Fibroblast of skin of left biceps (primary cell): ENCODE results near the gene SLC25A10.

Experiments used
- DNase-seq, 2 experiments: peaks; one replicate each; pipeline ENCODE4 v3.0.0-alpha.2; 2013; ENCODE audit warnings: low read depth in 2 of 2

Gene SLC25A10

DNA sequence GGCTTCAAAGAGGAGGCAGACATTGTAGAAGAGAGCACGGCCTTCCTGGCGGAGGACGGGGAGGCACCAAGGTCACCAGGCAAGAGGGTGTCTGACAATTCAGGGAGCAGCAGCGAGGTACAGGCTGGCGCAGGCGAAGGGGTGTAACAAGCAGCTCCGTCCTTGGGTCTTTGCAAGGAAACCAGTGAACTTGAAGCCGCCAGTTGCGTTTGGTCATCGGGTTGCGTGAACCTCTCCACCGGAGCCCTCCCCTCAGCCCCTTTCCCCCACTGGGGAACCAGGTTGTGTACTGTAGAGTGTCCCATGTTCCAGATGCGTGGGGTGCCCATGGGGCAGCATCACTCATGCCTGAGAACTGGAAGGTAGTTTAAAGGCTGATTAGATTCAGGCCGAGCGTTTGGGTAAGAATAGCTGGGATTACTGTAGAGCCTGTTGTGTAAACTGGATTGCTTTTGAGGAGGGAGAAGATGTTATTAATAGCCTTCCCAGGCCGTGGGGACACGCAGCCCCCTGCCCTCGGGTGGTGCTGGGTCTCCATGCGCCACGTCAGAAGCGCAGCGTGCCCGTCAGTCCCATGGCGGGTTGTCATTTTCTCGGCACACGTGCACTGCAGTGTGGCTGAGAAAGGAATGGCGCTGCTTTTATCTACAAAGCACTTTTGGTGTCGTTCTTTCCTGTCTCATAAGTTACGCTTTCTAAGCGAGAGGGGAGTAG, 6.4 kb upstream of the SLC25A10 start:
- no peak for DNase-seq

DNA sequence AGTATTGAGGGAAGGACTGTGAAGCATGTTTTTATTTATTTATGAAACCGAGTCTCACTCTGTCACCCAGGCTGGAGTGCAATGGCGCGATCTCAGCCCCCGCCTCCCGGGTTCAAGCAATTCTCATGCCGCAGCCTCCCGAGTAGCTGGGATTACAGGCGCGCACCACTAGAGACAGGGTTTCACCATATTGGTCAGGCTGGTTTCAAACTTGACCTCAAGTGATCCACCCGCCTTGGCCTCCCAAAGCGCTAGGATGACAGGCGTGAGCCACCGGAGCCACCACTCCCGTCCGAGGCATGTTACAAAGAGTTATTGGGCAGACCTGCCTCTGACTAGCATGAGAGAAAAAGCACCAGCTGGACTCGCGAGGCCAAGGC, 5.9 kb upstream of the SLC25A10 start:
- no peak for DNase-seq

DNA sequence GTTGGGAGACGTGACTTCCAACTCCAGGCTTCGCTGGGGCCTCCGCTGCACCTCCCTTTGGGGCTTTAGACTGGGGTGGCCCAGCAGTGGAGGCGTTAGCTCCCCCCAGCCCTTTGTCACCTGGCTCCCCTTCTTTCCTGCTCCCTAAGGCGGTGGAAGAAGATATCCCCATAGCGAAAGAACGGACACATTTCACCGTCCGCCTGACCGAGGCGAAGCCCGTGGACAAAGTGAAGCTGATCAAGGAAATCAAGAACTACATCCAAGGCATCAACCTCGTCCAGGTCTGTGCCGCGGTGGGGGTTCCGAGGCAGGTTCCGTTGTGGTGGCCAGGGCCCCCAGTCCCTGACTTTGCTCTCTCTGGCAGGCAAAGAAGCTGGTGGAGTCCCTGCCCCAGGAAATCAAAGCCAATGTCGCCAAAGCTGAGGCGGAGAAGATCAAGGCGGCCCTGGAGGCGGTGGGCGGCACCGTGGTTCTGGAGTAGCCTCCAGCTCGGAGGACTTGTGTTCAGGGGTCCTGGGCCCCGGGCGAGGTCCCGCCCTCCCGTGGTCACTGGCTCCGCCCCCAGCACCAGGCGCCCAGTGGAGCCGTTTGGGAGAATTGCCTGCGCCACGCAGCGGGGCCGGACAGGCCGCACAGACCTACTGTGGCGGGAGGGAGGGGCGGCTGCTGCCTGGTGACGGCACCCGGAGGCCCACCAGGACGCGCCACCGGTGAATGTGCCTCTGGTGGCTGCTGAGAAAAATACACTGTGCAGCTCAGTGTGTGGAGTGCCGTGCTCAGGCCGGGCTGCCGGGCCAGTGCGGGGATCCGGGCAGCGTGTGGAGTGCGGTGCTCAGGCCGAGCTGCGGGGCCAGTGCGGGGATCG, 5.1 kb upstream of the SLC25A10 start:
- DNase-seq, result no peak

DNA sequence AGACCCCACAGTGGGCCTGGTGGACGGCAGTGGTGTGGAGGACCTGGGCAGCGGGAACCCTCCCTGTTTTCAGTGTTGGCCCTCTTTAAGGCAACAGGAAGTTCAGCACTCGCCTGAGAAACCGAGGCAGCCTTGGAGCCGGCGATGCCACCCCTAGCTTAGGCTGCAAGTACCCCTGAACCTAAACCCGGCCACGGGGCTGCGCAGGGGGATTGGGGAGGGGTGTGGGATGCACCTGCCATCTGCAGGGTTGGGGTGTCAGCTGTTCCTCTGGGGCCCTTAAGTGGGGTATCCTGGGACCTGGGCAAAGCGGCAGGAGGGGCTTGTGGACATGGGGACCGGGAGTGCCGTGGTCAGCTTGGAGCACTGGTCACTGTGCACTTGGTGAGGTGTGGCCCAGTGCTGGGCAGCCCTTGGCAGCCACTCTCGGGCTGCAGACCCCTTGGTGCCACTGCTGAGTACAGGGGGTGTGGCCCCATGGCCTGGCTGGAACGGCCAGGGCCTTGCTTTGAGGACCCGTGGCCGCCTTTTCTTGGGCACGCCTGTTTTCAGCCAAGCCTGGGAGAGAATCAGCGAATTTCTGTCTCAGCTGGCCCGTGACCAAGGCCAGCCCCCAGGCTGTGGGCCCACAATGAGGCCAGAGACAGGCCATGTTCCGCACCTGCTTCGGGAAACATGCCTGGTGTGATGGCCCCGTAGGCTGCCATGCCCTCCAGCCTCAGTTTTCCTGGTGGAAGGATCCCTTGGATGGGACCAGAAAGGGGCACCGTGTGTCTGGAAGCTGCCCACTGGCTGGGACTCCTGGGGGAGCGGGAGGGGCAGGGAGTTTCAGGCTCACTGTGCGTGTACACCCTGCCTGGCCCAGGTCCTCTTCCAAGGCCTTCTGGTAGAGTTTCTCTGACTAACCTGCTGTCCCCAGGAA, 4.1 kb upstream of the SLC25A10 start:
- no peak for DNase-seq

DNA sequence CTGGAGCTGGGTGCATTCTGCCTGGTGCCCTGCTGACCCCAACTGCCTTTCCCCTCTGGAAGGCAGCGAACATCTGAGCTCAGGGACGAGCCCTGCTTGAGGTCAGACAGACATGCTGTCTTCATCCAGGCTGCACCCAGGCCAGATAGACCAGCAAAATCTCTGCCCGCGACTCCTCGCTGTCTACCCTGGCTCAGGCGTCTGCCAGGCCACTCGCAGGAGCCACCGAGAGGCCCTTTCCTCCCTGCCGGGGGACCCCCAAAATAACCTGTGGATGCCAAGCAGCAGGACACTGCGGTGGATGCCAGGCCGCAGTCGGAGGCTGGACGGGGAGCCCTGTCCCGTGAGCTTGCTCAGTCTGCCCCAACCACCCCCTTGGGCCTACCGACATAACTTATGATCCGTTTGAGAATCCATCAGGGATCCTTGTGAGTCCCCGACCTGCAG, 3.3 kb upstream of the SLC25A10 start:
- DNase-seq, result no peak

DNA sequence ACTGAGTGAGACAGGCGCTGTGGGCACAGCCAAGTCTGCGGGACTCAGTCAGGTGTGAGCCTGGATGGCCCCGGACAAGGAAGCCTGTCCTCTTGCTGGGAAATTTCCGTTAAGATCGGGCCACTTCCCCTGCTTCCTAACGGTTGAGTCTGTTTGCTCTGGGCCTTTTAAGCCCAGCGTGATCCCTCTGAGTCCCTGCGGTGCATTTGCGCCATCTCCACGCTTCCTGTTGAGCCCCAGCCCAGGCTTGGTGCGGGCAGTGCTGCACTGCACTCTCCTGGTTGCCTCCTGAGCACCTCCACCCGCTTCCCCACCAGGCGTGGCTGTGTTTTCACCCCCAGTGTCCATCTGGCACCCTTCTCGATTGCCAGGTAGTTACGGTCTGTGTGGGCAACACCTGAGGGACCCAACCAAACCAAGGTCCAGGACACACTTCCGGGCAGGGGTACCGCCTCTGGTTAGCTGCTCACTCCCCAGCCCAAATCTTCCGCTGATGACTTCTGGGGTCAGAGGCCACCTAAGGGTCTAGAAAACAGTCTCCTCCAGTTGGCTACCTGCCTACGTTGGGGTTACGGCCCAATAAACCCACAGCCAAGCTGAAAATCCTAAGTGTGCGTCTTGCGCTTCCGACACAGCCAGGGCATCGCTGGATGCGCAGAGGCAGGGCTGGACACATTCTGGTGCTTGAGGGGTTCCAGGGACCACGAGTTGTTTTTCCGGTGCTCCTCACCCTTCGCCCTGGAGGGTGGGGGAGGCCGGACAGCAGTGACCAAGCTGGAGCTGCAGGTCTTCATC, 1.4 kb upstream of the SLC25A10 start:
- DNase-seq, result no peak

DNA sequence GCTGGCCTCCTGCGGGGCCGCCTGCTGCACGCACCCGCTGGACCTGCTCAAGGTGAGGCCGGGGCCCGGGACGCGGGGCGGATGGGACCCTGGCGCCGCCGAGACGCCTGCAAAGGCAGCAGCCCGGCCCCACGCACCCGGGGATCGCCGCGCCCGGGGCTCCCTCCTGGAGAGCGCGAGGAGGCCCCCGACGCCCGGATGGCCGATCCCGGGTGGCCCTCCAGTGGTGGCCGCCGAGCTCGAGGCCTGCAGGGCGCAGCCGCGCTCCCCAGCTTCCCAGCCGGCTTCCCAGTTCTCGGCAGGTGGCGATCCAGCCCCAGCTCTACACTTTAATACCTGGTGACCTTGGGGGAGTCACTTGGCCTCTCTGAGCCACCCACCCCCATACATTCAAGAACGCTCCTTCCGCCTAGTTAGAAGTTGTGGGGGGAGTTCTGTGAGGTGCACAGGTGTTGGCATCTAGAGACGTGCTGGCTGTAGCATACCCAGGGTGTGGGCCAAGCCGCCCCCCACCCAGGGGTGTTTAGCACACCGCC, 452 bp downstream of the SLC25A10 start:
- no peak for DNase-seq

DNA sequence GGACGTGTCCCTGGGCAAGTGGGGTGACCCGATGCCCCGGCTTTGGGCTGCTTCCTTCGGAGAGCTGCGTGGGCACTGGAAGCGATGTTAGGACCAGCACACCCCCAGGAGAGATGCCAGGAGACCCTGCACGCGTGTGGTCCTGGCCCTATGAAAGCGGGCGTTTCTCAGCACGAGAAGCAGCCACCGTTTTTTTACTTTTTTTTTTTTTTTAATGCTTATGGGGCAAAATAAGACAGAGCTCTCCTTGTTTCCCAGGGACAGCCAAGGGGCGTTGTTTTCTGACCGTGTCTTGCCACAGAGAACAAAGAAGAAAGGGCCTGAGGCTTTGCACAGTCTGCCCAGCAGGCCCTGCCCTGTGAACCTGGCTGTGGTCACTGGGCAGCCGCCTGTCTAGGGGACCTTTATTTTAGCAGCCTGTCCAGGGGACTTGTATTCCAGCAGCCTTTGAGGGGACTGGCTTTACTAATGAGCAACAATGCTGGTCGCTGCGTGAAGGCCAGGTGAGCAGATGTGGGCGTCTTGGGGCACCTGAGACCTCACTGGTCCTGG, 996 bp downstream of the SLC25A10 start:
- DNase-seq, result no peak

DNA sequence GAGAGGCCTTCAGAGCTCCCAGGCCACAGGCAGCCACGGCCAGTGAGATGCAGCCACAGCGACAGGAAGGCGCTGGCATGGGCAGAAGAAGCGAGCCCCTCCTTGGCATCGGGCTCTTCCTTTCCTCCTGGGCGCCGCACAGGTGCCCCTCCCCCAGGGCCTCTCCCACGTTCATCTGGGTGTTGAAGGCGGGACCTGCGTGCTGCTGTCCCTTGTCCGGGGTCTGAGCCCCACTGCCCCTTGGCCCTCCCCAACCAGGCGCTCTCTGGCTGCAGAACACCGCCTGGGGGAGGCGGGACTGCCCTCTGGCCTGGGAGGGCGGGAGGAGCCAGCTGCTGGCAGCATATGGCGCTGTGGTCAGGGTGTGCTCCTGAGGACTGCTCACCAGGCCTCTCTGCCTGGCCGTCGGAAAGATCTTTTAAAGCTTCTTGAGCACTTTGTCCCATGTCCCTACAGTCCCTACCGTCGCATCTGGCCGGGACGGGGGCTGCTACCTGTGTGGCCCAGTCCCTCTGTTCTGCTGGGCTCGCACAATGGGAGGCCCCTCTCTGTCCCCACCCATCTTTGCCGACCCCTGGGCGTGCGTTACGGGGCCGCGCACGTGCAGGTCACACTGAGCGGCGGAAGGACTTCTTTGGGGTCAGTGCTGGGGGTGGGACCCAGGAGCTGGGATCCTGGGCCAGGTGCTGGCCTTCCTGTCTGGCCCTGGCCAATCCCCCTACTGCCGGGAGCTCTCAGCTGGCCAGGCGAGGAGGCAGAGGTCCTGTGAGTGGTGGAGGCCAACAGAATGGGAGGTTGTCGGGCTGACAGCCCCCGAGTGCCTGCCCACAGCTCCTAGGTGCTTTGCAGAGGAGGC, 1.7 kb downstream of the SLC25A10 start:
- no peak for DNase-seq

DNA sequence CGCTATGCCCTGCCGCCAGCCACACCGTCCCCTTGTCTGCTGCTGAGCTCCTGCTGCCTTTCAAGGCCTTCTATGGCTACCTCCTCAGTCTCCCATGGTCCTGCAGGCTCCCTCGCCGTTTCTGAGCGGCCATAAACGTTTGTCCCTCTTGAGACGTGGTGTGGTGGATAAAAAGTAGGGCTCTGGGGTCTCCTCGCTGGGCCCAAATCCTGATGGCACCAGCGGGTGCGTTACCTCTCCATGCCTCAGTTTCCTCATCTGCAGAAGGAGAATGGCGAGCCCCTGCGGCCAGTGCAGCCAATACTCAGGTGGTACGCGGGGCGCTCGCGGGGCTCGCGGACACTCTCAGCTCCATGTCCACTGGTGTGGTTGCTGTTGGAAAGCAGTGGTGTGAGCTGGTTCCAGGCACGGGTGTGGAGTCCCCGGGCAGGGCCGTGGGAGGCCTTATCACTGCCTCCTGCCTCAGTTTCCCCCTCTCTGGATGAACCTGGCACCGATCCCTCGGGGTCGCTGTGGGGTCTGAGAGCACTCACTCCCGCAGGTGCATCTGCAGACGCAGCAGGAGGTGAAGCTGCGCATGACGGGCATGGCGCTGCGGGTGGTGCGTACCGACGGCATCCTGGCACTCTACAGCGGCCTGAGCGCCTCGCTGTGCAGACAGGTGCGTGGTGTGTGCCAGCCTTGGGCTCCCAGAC, 2.5 kb downstream of the SLC25A10 start:
- no peak for DNase-seq

DNA sequence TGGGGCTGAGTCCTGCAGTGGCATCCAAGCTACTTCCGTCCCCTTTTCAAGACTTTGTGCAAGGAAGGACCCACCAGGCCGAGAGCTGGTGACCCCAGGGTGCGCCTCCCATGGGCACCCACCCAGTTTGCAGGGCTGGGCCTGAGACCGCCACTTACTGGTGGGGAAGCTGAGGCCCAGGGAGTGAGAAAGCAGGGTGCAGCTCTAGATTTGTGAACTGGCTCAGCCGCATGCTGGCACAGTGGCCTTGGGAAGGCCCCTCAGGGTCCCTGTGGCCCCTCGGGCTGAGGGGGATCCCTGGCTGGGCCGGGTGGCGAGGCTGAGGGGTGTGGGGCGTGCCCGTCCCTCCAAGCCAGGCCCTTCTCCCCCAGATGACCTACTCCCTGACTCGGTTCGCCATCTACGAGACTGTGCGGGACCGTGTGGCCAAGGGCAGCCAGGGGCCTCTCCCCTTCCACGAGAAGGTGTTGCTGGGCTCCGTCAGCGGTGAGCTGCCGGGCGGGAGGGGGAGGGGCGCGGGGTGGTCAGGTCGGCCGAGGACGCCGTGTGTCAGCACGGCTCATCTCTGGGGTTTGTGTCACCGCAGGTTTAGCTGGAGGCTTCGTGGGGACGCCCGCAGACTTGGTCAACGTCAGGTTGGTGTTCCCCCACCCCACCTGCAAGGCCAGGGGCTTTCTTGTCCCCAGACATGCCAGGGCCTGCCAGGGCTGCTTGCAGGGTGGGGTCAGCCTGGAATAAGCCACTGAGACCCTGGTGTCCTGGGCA, 3.2 kb downstream of the SLC25A10 start:
- no peak for DNase-seq

DNA sequence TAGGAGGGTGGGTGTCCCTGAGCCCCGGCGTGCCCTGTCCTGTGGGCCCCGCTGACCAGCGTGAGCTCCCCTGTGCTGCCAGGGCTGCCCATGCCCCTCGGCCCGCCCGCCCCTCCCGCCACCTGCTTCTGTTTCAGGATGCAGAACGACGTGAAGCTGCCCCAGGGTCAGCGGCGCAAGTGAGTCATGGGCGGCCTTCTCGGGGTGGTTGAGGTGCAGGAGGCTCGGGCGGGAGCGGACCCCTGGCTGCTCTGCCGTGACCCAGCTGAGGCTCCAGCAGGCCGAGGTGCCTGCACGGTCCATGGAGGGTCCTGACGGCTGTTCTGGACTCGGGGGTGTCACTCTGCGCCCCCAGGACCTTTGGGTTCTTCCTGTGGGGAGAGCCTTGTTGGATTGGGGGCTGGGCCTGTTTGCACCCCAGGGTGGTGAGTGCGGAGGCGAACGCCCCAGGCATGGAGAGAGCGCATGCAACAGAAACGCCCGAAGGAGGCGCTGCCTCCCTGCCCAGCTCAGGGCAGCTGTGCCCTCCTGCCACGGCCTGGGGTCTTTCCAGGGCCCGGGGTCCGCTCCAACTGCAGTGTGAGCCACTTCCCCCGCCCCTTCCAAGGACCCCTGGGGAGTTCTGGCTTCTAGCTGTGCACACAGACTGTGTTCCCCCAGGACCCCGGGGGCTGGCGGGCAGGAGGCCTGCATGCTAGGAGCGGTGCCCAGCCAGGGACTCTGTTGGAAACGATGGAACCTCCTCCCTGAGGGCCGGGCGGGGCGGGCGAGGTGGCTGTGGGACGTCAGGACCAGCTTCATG, 4.0 kb downstream of the SLC25A10 start:
- DNase-seq, result no peak

DNA sequence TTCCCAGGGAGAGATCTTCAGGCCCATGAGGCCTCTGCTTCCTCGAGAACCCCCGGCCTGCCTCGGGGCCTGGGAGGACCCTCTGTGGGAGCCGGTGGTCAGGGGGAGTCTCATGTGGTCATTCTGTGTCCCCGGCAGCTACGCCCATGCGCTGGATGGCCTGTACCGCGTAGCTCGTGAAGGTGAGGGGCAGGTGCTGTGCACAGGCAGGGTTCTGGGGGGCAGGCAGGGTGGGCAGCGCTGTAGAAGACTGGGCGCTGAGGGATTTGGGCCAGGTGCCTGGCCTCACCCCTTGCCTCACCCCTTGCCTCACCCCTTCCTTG, 4.6 kb downstream of the SLC25A10 start:
- no peak for DNase-seq

DNA sequence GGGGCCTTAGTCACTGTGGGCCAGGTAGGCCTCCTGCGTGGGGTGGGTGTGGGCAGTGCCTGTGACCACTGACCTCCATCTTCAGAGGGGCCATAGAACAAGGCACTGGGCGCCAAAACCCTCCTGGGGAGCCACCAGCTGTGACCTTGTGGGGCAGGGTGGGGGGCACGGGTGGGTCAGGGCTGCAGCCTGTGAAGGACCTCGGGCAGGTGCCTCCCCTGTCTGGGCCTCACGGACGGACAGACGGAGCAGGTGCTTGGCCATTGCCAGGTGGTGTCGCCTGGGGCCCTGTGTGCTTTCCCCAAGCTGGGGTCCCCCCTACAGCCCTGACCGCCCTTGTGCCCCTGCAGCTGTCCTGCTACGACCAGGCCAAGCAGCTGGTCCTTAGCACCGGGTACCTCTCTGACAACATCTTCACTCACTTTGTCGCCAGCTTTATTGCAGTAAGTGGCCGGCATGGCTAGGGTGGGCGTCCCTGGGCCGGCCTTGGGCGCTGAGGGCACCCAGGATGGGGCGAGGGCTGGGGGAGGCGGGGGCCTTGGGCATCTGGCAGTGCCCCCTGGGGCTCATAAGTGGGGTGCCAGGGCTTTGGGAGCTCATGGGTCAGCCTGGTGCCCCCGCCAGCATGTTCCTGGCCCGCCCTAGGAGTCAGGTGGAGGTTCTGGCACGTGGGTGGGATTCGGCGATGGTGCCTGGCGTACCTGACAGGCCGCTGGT, 5.1 kb downstream of the SLC25A10 start:
- no peak for DNase-seq

DNA sequence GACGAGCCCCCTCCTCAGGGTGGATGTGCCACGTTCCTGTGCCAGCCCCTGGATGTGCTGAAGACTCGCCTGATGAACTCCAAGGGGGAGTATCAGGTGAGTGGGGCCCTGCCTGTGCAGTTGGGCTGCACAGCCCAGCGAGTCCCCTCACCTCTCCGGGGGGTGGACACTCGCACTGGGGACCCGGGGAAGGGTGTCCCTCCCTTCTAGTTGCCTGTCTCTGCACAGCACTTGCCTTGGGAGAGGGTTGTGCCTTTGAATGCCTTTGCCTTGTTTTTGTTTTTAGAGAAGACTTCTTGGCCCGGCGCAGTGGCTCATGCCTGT, 5.6 kb downstream of the SLC25A10 start:
- DNase-seq, result no peak

DNA sequence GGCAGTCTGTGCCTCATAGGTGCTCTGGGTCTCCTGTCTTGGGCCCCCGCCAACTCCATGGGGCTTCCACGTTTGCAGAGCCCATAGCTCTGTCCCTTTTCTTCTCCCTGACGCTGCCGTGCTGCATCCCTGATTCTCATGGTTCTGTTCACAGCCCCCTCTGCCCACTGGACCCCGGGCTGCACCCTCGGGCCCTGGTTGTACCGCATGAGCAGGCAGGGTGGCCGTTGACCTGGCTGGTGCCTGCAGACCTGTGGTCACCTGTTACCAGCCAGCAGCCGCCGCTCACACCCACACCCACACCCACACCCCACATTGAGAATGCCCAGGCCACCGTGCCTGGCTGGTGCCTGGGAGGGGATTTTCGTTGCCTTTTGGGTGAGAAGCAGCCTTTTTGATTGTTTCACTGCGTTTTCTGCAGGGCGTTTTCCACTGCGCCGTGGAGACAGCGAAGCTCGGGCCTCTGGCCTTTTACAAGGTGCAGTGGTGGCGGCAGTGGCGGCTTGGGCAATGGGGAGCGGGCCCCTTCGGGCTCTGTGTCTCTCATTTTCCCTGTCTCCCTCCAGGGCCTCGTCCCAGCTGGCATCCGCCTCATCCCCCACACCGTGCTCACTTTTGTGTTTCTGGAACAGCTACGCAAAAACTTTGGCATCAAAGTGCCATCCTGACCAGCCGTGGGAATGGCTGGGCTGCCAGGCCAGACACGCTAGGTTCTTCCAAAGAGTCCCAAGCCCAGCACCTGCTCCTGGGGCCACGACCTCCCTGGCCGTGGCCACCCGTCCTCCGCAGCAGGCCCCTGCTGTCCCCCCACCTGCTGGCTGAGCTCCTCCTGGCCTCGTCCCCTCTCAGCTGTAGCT, 7.6 kb downstream of the SLC25A10 start:
- DNase-seq, result no peak
